HG03064 (cell line): ENCODE data around the gene CFAP46.

ENCODE experiments used
- ATAC-seq: cut with Tn5 transposase; IDR thresholded peaks from one replicate; pipeline ENCODE4 v1.9.1; 2021; ENCODE audit warnings: low read depth; ENCODE audit not compliant: unreplicated experiment

CFAP46 gene

DNA sequence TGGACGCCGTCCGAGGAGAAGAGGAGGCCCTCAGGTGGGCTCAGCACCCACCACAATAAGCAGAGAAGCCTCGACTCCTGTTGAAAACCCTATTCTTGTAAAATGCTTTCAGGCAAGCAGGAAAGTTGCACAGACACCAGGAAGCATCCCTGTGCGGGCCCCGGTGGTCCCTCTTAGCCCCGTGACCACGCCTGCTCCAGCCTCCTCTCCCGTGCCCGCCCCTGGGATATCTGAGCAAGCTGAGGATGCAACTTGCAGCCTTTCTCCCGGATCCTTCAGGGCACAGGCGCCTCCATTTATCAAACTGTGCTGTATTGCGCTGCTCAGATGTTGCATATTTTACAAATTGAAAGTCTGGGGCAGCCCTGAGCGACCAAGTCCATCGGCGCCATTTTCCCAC lies 72.7 kb downstream of the CFAP46 start:
- no peak for ATAC-seq

DNA sequence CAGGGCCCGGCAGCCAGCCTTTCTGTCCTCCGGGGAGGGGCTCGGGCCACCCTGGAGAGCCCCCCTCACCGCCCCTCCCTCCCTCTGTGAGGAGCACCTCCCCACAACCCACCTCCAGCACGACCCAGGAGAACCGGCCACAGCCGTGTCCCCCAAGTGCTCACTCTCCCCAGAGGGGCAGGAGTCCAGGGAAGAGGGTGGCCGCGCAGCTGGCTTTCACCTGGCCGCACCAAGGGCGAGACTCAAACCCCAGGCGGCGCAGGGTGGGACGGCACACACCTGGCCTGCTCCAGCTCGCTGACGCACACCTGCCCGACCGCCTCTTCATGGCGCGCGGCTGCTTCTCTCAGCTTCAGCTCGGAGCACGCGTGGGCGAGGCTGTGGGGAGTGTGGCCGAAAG lies 73.4 kb downstream of the CFAP46 start:
- no peak for ATAC-seq

- ATAC-seq = no peak
Measured at GRCh38 chr10:132867801-132868644, 74.3 kb downstream of the CFAP46 start.

- no peak for ATAC-seq
Measured at GRCh38 chr10:132866601-132867381, 75.6 kb downstream of the CFAP46 start.

DNA sequence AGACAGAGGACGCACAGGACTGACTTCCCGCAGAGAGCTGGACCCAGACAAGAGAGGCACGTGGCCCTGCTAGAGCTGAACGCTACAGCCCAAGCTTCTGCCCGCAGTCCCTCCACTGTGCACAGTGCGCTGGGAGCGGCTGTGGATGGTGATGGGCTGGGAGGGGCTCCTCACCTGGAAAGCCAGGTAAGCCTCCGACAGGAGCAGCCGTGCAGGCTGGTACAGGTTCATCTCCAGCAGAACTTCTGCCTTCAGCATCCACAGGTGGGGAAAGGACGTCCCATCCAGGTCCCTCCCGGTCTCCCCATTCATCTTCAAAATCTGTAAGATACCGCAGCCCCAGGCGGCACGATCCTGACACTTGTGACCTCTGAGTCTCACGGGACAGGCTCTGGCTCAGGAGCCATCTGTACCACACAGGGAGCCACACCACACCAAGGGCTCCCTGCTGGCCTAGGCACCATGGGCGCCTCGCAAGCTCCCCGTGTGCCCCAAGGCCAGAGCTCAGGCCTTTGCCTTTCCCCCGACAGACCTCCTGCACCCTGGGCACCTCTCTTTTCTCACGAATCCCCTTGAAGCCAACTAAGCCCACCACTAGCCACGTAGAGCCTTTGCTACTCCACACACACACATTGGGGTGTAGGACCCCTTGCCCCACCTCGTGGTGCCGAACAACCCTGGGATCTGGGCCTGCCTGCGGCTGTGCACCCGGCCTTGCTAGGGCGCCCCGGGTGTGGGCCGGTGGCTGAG lies 76.3 kb downstream of the CFAP46 start:
- ATAC-seq = no peak

GRCh38 chr10:132865171-132865631 lies 77.2 kb downstream of the CFAP46 start:
- ATAC-seq = no peak

DNA sequence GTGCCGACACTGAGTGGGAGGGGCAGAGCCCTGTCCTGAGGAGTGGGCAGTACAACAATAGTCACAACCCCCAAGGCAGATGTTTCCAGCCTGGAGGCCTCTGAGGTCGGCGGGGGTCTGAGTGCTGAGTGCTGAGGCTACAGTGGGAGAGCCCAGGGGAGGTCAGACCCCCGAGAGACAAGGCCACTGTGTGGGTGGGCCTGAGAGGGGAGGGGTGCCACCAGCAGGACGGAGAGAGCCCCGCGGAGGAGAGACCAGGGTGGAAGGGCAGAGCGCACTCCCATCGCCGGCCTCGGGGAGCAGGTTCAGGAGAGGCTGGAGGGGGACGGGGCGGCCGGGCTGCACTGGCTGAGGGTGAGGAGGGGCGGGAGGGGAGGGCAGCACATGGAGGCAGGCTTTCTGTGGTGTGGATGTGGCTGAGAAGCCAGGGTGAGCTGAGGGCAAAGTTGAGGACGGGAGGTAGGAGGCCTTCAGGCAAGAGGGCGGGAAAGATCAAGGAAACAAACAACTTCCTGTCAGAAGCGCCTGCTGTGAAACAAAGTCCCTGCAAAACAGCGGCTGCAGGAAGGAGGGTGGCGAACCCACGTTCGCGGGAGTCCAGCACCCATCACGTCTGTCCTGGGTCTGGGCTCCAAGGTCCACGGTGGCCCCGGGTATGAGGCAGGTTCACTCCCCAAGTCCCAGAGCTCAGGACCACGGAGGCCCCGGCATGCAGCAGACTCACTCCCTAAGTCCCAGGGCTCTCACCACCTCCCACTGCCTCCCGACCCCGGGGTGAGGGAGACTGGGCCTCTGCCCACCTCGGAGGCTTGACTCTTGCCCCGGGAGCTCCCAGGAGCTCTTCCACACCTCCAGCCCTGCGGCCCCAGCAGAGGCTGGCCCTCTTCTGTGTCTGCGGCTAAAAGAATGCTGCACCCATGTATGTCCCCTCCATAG lies 79.6 kb downstream of the CFAP46 start:
- ATAC-seq = no peak

- no peak for ATAC-seq
Measured at GRCh38 chr10:132861884-132862461, 80.4 kb downstream of the CFAP46 start.

DNA sequence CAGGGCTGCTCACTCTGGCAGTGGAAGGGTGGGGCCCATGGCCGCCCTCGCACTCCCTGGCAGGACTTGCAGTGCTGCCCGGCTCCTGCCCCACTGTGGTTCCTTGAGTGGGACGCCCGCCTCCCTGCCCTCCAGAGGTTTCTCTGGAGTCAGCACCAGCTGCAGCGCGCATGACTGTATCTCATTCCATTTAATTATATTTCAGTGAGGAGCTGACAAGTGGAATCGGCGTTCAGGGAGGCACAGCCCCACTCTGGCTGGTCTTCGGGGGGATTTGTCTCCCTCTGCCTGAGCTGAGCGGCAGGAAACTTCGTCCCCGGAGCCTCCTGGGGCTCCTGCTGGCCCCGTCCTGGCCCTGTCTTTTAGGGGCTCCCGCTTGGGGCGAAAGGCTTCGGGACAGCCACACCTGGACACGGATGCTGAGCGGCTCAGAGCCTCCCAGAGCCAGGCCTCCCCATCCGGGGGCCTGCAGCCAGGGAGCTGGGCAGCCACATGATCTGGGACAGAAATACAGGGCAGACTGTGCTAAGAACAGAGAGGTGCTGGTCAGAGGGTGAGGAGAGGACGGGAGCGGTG lies 81.2 kb downstream of the CFAP46 start:
- ATAC-seq = no peak

- no peak for ATAC-seq
Measured at GRCh38 chr10:132860532-132860931, 81.8 kb downstream of the CFAP46 start.

GRCh38 chr10:132859084-132859855 lies 83.1 kb downstream of the CFAP46 start:
- no peak for ATAC-seq

DNA sequence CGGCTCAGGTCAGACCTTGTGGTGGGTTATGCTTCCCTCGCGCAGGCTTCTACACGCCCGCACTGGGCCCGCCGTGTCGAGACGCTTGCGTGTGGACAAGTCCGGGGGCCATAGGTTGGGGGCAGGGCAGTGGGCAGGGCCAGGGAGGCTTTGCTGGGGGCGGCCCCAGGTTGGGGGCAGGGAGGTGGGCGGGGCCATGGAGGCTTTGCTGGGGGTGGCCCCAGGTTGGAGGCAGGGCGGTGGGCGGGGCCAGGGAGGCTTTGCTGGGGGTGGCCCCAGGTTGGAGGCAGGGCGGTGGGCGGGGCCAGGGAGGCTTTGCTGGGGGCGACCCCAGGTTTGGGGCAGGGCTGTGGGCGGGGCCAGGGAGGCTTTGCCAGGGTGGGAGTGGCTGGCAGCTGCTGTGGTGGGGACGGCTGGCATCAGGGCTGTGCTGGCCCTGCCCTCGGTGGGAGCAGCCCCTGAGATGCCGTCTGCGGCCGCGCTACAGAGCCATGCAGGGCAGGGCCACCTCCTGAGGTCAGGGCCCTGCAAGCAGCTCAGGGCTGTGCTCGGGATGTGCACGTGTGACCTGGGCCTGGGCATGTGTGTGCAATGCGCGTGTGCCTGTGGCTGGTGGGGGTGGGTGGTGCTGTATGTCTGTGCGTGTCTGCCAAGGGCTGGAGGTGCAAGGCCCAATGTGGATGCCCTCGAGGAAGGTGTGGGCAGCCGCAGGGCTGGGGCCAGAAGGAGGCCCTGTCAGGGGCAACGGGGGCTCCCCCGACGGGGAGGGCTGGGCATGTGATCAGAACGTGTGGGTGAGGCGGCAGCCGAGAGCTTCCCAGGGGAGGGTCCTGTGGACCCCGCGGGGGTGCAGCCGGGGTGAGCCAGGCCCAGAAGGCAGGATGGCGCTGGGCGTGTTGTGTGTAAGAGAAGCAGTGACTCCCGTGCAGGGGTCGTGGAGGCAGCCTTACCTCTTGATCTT lies 84.0 kb downstream of the CFAP46 start:
- no peak for ATAC-seq

DNA sequence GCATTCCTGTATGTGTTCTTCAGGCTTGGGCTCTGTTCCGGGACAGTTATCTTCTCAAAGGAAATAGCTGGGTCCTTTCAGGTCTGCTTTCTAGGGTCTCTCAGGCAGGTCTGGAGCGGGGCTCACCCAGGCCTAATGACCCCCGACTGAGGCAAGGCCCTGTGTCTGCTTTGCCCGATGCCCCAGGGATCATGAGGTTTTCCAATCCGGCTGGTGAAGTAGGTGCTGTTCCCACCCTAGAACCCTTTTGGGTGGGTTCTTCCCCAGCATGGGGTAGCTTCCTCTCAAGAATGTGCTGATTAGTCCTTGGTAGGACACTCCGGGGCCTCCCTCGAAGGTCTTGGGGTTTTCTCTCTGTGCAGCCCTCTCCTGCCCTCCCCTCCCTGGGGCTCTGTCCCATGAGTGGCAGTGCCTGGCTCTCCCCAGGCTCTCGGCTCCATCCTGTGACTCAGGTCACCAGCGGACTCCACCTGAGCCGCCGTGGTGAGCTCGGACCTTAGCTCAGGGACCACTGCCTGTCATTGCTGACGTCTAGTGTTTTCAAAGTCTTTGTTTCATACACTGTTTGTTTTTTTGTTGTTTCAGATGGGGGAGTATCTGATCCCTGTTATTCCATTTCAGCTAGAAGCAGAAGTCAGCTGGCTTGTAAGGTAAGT lies 85.4 kb downstream of the CFAP46 start:
- ATAC-seq = no peak

- no peak for ATAC-seq
Measured at GRCh38 chr10:132855889-132856288, 86.5 kb downstream of the CFAP46 start.

DNA sequence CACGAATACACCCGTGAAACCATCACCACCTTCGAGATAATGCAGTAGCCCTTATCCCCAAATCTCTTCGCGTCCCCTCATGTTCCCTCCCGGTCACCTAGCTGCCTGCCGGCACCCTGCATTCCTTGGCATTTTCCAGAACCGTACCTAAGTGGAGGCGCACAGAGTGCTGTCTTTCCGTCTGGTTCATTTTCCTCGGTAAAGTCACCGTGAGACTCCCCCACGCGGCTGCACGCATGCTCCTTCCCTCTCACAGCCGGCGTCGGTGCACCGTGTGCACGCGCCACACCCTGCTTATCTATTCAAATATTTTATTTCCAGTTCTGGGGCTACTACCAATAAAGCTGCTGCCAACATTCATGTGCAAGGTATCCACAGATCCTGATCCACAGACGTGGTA lies 90.9 kb downstream of the CFAP46 start:
- ATAC-seq = no peak

DNA sequence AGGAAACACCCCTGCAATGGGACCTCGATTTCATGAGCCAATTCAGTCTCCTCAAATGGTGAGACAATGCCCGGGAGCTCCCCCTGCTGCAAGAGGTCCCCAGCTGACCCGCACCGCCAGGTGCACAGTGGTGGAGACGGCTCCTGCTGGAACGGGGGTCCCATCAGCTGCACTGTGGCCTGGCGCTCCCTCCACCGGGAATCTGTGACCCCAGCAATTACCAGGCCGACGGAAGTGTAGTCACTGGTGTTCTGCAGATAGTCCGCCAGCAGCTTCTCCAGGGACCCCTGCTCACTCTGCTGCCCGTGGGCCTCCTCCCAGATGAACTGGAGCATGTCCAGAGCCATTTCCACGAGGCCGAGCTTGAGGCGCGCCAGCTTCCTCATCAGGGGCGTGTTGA lies 91.5 kb downstream of the CFAP46 start:
- no peak for ATAC-seq

DNA sequence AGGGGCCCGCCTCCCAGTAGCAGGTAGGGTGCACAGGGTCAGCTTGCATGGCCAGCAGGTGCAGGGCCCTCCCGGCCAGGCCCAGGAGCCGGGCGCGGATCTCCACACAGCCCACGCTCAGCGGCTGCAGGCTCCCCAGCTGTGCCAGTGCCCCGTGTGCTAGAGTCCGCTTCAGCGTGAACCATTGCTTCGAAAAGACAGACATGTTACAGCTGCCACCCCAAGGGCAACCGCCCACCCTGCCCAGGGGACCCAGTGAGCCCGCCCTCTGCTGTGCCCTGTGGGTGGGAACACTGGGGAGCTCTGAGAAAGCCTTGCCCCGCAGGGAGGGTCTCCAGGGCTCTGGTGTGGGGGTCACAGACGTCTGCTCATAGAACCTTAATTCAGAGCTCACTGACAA lies 92.1 kb downstream of the CFAP46 start:
- ATAC-seq = no peak
